Upper lobe of left lung (tissue), 6 donors: ENCODE results near the gene BRIP1. TPM values are rescaled to one million over a fixed set of nuclear protein-coding genes. Genes with fewer than 3 reads are reported as not detected.
"Not testable (repeated sequence)": the region's sequence is repeated elsewhere in the genome, so short reads cannot be mapped to it uniquely, and the experiment has no call there.

Experiments used
- ATAC-seq, 2 donors: fragments of 200-7000 bp; cut with Tn5 transposase; one replicate each; pipeline ENCODE4 v1.9.1; 2022; ENCODE audit warnings: mild to moderate bottlenecking in 2 of 2, moderate library complexity in 2 of 2; ENCODE audit not compliant: low FRiP score in 2 of 2
- DNase-seq, 2 donors: peaks; one replicate each; pipeline ENCODE4 v3.0.0-alpha.2; 2019 to 2020
- H3K27ac ChIP-seq, 4 donors: fragments of 200-600 bp; sonication (generic); one replicate each; pipeline ENCODE4 v1.5.1; 2016 to 2019
- H3K27me3 ChIP-seq, 4 donors: fragments of 200-600 bp; sonication (generic); one replicate each; pipeline ENCODE4 v1.5.1; 2017 to 2019
- H3K36me3 ChIP-seq, 4 donors: fragments of 200-600 bp; sonication (generic); one replicate each; pipeline ENCODE4 v1.5.1; 2016 to 2019
- H3K4me1 ChIP-seq, 4 donors: fragments of 200-600 bp; sonication (generic); one replicate each; pipeline ENCODE4 v1.5.1; 2018 to 2019
- H3K4me3 ChIP-seq, 4 donors: fragments of 200-600 bp; sonication (generic); one replicate each; pipeline ENCODE4 v1.5.1; 2017 to 2019; ENCODE audit warnings: mild to moderate bottlenecking in 2 of 4, moderate library complexity in 1 of 4
- H3K9me3 ChIP-seq, 4 donors: fragments of 200-600 bp; sonication (generic); one replicate each; pipeline ENCODE4 v1.5.1; 2018 to 2019
- CTCF ChIP-seq, 6 experiments: fragments of 450-650 bp in 4 of 6; fragments of 200-600 bp in 2 of 6; sonication (generic) in 2 of 6; IDR thresholded peaks; one replicate each; pipeline ENCODE4 v1.5.1; 2016 to 2019; ENCODE audit warnings: antibody characterized with exemption in 6 of 6
- EP300 ChIP-seq, 4 donors: sonication (generic); formaldehyde crosslinking; IDR thresholded peaks; one replicate each; pipeline ENCODE4 v1.5.1; 2017; ENCODE audit warnings: antibody characterized with exemption in 4 of 4, control low read depth in 2 of 4
- POLR2A ChIP-seq, 4 donors: fragments of 450-650 bp; IDR thresholded peaks; one replicate each; pipeline ENCODE4 v1.5.1; 2016 to 2017; ENCODE audit warnings: antibody characterized with exemption in 4 of 4, mild to moderate bottlenecking in 2 of 4
- POLR2AphosphoS5 ChIP-seq, 2 donors: sonication (generic); formaldehyde crosslinking; IDR thresholded peaks; one replicate each; pipeline ENCODE4 v1.5.1; 2017; ENCODE audit warnings: antibody characterized with exemption in 2 of 2
- WGBS, 2 donors: methylation state at CpG; one replicate each; pipeline ENCODE4 v1.1.5; 2017 to 2018; 5-methylcytosine and 5-hydroxymethylcytosine counted together
- total RNA-seq, 6 donors: library from RNA; depleted of rRNA in 4 of 6; stranded (reverse); fragments of >200 nt in 4 of 6; gene quantifications; one replicate each; pipeline versions ENCODE4 v1.1.0 to v1.2.1, GENCODE V29; 2016 to 2021
- donor health status: DM: no; HTN: no; CAD: no; lungs with moderate emphysema.
- donor health status: DM: no; HTN: yes; CAD: no; lungs with severe emphysema.

Gene BRIP1
- total RNA-seq, 6 donors from 2014 or later: 0.55 to 2.5 (median 0.85) TPM

GRCh38 chr17:61672140-61672539 lies 191.2 kb downstream of the BRIP1 start:
- no peak overlapping the region for H3K27ac ChIP-seq
- WGBS, 2 donors: 62 to 68% methylated on average over 1 of the region's 1 CpG
- no peaks in the 10 kb centered on the region for H3K4me1 ChIP-seq
- H3K36me3 ChIP-seq: no peaks in the 10 kb centered on the region
- no peaks in the 10 kb centered on the region for H3K27me3 ChIP-seq
- no peak for DNase-seq
- no peaks in the 10 kb centered on the region for H3K9me3 ChIP-seq
- no peak for ATAC-seq
- TF ChIP-seq POLR2AphosphoS5 (IDR thresholded peaks at IDR 0.05): no peak
- no peak for TF ChIP-seq POLR2A (IDR thresholded peaks at IDR 0.05)
- TF ChIP-seq EP300 (IDR thresholded peaks at IDR 0.05): no peak
- TF ChIP-seq CTCF (IDR thresholded peaks at IDR 0.05): no peak
- no peak overlapping the region for H3K4me3 ChIP-seq

GRCh38 chr17:61670691-61671090 lies 192.6 kb downstream of the BRIP1 start:
- H3K36me3 ChIP-seq: no peaks in the 10 kb centered on the region
- no peak overlapping the region for H3K4me3 ChIP-seq
- H3K27me3 ChIP-seq: no peaks in the 10 kb centered on the region
- H3K9me3 ChIP-seq: no peaks in the 10 kb centered on the region
- 96% methylated on average over 2 of the region's 2 CpGs for WGBS, 2 donors
- H3K27ac ChIP-seq: no peak overlapping the region
- no peaks in the 10 kb centered on the region for H3K4me1 ChIP-seq
- no peak for ATAC-seq
- no peak for DNase-seq
- no peak for TF ChIP-seq POLR2AphosphoS5 (IDR thresholded peaks at IDR 0.05)

GRCh38 chr17:61669522-61669921 lies 193.8 kb downstream of the BRIP1 start:
- H3K9me3 ChIP-seq: no peaks in the 10 kb centered on the region
- no peaks in the 10 kb centered on the region for H3K36me3 ChIP-seq
- H3K4me3 ChIP-seq: no peak overlapping the region
- H3K4me1 ChIP-seq: no peaks in the 10 kb centered on the region
- no peak for ATAC-seq
- no peak for DNase-seq
- no peaks in the 10 kb centered on the region for H3K27me3 ChIP-seq
- TF ChIP-seq CTCF (IDR thresholded peaks at IDR 0.05) (no peak), POLR2A (IDR thresholded peaks at IDR 0.05) (no peak), POLR2AphosphoS5 (IDR thresholded peaks at IDR 0.05) (no peak), EP300 (IDR thresholded peaks at IDR 0.05) (no peak)
- H3K27ac ChIP-seq: no peak overlapping the region

- ATAC-seq (no peak), DNase-seq (no peak)
- TF ChIP-seq POLR2A (IDR thresholded peaks at IDR 0.05): no peak
- TF ChIP-seq POLR2AphosphoS5 (IDR thresholded peaks at IDR 0.05): no peak
- TF ChIP-seq EP300 (IDR thresholded peaks at IDR 0.05): no peak
- no peak for TF ChIP-seq CTCF (IDR thresholded peaks at IDR 0.05)
- H3K27me3 ChIP-seq: no peaks in the 10 kb centered on the region
- no peak overlapping the region for H3K27ac ChIP-seq
- no peaks in the 10 kb centered on the region for H3K36me3 ChIP-seq
- H3K9me3 ChIP-seq: no peaks in the 10 kb centered on the region
- WGBS, 2 donors: 89 to 98% methylated on average over 3 of the region's 3 CpGs
- no peaks in the 10 kb centered on the region for H3K4me1 ChIP-seq
- no peak overlapping the region for H3K4me3 ChIP-seq
These were observed 194.8 kb downstream of the BRIP1 start for GRCh38 chr17:61668486-61668885.

GRCh38 chr17:61666406-61667088 lies 196.8 kb downstream of the BRIP1 start:
- H3K4me3 ChIP-seq, H3K4me1 ChIP-seq, ATAC-seq, H3K9me3 ChIP-seq, H3K27ac ChIP-seq, DNase-seq, H3K27me3 ChIP-seq, H3K36me3 ChIP-seq: not testable (repeated sequence)
- WGBS, 2 donors: 92 to 95% methylated on average over 5 of the region's 5 CpGs

GRCh38 chr17:61663310-61663709 lies 200.0 kb downstream of the BRIP1 start:
- TF ChIP-seq POLR2A (IDR thresholded peaks at IDR 0.05) (no peak), CTCF (IDR thresholded peaks at IDR 0.05) (no peak), POLR2AphosphoS5 (IDR thresholded peaks at IDR 0.05) (no peak), EP300 (IDR thresholded peaks at IDR 0.05) (no peak)
- Histone ChIP-seq H3K36me3 (no peaks in the 10 kb centered on the region), H3K4me3 (no peak overlapping the region), H3K27me3 (no peaks in the 10 kb centered on the region), H3K27ac (no peak overlapping the region), H3K9me3 (no peaks in the 10 kb centered on the region), H3K4me1 (no peaks in the 10 kb centered on the region)
- WGBS, 2 donors: 74 to 83% methylated on average over 4 of the region's 4 CpGs
- DNase-seq: no peak
- ATAC-seq: no peak
